ENCODE results near the gene PSRC1. TPM values are rescaled to one million over a fixed set of nuclear protein-coding genes. Genes with fewer than 3 reads are reported as not detected.

The PSRC1 gene
- total RNA-seq, 1 donor from 2014 or later = 67.9 TPM

DNA sequence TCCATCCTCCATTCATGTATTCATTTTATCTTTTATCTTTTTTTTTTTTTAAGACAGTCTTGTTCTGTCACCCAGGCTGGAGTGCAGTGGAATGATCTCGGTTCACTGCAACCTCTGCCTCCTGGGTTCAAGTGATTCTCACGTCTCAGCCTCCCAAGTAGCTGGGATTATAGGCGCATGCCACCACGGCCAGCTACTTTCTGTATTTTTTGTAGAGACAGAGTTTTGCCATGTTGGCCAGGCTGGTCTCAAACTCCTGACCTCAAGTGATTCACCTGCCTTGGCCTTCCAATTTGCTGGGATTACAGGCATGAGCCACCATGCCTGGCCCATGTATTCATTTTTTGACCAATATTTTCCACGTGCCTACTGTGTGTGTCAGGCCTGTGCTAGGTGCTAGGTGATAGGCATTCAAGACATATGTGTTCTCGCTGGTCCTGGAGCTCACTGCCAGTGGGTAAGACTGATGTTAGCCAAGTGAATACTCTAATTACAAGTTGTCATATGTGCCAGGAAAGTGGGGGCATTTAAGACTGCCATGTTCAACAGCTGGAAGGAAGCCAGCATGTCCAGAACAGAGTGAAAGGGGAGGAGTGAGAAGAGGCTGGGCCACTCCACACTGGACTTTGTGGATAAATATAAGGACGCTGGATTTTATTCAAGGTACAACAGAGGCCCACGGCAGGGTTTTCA, 38.9 kb downstream of the PSRC1 start:
- H3K4me3 ChIP-seq (ENCODE audit: low read depth, low read length) = no peak overlapping the region
- TF ChIP-seq, protein P1, sequence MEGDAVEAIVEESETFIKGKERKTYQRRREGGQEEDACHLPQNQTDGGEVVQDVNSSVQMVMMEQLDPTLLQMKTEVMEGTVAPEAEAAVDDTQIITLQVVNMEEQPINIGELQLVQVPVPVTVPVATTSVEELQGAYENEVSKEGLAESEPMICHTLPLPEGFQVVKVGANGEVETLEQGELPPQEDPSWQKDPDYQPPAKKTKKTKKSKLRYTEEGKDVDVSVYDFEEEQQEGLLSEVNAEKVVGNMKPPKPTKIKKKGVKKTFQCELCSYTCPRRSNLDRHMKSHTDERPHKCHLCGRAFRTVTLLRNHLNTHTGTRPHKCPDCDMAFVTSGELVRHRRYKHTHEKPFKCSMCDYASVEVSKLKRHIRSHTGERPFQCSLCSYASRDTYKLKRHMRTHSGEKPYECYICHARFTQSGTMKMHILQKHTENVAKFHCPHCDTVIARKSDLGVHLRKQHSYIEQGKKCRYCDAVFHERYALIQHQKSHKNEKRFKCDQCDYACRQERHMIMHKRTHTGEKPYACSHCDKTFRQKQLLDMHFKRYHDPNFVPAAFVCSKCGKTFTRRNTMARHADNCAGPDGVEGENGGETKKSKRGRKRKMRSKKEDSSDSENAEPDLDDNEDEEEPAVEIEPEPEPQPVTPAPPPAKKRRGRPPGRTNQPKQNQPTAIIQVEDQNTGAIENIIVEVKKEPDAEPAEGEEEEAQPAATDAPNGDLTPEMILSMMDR (conservative IDR thresholded peaks at IDR 0.05; ENCODE audit: low read depth, low read length) = no peak
- DNase-seq (ENCODE audit: low read depth) = no peak

DNA sequence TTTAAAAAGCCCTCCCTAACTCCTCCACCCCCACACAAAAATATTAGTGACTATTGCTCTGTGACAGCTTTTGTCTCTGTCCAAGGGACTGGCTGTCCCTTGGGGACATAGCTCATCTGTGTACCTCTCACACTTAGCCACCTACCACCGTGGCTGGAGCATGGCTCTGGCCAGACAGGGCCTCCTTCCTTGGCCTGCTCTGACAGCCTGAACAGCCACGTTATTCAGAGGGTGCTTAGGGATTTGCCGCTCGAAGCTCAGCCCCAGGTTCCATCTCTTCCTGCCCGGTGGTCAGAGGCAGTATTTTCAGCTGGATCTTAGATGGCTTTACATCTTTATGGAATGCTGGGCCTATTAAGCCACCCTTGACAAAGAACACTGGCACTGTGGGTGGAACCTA, 39.7 kb downstream of the PSRC1 start:
- DNase-seq (ENCODE audit: low read depth) = no peak
- no peak overlapping the region for H3K4me3 ChIP-seq (ENCODE audit: low read depth, low read length)
- TF ChIP-seq, protein P1 (conservative IDR thresholded peaks at IDR 0.05; ENCODE audit: low read depth, low read length) = no peak

DNA sequence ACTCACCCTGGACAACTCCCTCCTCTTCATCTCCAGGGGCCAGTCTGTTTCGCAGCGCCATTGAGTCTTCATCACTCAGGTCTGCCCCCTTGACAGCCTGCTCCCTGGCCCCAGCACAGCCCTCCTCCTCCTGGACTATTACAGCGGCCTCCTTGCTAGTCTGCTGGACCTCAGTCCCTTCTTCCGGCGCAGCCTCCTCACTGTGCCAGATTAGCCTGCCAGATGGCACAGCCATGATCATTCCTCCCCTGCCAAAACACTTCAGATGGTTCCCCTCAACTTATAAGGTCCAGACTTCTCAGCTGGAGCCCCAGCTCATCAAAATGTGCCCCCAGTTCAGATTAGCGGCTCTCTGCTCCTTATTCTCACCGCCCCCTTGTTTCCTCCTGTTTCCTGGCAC, 40.6 kb downstream of the PSRC1 start:
- H3K4me3 ChIP-seq (ENCODE audit: low read depth, low read length) = no peak overlapping the region
- TF ChIP-seq, protein P1 (conservative IDR thresholded peaks at IDR 0.05; ENCODE audit: low read depth, low read length) = no peak
- no peak for DNase-seq (ENCODE audit: low read depth)

DNA sequence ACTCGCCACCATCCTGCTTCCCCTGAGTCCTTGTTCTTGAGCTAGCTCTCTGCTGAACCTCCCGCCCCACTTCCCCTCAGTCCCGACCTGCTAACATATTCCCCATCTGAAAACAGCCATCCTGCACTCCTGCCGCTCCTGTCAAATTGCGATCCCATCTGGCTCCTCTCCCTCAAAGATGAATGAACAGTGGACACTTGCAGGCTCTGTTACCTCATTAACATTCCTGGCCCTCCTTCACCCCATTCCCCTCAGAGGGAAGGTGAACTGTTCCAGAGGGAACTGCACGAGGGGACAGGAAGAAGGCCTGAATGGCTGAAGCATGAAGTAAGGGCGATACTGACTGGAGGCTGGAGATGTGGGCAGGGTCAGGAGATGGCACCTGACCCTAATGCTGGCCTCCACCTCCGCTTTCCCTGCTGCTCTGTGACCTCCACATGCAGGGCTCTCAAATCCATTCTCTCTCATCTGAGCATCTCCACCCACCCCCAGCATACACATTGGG, 41.1 kb downstream of the PSRC1 start:
- no peak overlapping the region for H3K4me3 ChIP-seq (ENCODE audit: low read depth, low read length)
- TF ChIP-seq, protein P1 (conservative IDR thresholded peaks at IDR 0.05; ENCODE audit: low read depth, low read length) = no peak
- no peak for DNase-seq (ENCODE audit: low read depth)

DNA sequence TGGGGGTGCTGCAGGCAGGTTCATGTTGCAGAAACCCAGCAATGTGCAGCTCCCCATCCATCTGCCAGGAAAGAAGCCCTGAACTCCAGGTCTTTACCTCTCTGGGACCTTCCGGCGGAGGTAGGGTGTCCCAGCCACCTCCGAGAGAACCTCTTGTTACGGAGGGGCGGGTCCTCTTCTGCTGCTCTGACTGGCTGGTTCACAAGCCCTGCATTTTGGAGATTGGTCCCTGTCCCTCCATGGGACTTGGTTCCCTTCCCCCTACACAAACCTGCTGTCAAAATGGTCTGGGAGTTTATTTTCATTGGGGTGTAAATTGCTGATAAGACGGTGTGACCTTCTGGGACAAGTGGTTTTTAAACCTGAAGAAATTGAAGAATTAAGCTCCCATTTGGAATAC, 41.6 kb downstream of the PSRC1 start:
- DNase-seq (ENCODE audit: low read depth) = no peak
- TF ChIP-seq, protein P1 (conservative IDR thresholded peaks at IDR 0.05; ENCODE audit: low read depth, low read length) = no peak
- no peak overlapping the region for H3K4me3 ChIP-seq (ENCODE audit: low read depth, low read length)

DNA sequence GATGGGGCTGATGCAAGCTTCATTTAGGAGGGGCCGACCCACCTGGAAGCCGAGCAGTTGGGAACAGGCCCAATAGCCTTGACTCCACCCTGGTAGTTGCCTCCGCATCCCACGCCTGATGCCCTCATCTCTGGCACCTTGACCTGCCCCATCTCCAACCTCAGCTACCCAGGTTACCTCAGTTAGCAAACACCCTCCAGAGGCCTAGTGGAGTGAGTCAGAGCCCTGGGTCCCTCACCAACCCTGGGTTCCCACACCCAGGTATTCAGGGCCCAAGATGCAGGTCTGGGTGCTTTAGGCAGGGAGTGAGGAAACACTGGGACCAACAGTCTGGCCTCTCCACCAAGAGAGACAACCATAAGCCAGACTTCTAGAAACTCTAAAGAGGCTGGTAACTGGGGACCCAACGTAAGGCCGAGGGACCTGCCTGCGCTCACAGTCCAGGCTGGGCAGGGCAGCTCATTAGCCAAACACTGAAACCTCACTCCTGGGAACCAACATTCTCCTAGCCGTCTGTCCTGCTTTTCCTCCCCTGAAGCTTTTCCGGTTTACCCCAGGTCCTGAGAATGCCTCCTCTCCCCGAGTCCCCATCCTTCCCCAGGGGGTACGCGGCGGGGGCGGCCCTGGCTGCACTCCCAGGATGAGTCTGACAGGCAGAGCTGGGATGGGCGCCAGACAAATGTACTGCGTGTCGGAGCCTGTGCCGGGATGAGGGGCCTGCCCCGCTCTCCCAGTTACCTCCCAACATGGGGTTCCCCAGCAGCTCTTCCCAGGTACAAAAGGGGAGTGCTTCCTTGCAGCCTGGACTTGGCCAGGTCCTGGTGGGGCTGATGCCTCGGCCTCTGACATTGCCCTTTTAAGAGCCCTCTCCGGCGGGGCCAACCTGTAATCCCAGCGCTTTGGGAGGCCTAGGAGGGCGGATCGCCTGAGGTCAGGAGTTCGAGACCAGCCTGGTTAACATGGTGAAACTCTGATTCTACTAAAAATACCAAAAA, 42.5 kb downstream of the PSRC1 start:
- TF ChIP-seq, protein P1 (conservative IDR thresholded peaks at IDR 0.05; ENCODE audit: low read depth, low read length) = no peak
- DNase-seq (ENCODE audit: low read depth) = no peak
- H3K4me3 ChIP-seq (ENCODE audit: low read depth, low read length) = no peak overlapping the region
